HCT116 (cell line): Measurements from ENCODE around the gene CDYL.

ENCODE experiments used
- CBX3 ChIP-seq: IDR thresholded peaks from 2 replicates; pipeline ENCODE4 v1.6.1; 2012; ENCODE audit warnings: low read depth
- CEBPB ChIP-seq: IDR thresholded peaks from 2 replicates; pipeline ENCODE4 v1.6.1; 2012; ENCODE audit warnings: low read depth
- ELF1 ChIP-seq: IDR thresholded peaks from 2 replicates; pipeline ENCODE4 v1.6.1; 2012; ENCODE audit warnings: low read depth, borderline replicate concordance
- EZH2phosphoT487 ChIP-seq: fragments of 200-600 bp; IDR thresholded peaks from 2 replicates; pipeline ENCODE4 v1.6.1; 2018; ENCODE audit warnings: antibody characterized with exemption, borderline replicate concordance
- POLR2A ChIP-seq: IDR thresholded peaks from 2 replicates; pipeline ENCODE4 v1.7.0; 2011; ENCODE audit warnings: borderline replicate concordance; ENCODE audit not compliant: insufficient read depth, insufficient read length; ENCODE audit errors: extremely low read depth
- POLR2AphosphoS5 ChIP-seq: IDR thresholded peaks from 2 replicates; pipeline ENCODE4 v1.6.1; 2011; ENCODE audit warnings: mild to moderate bottlenecking, low read depth, low read length, moderate library complexity
- SP1 ChIP-seq: IDR thresholded peaks from 2 replicates; pipeline ENCODE4 v1.6.1; 2012; ENCODE audit warnings: low read depth
- YY1 ChIP-seq: IDR thresholded peaks from 2 replicates; pipeline ENCODE4 v1.6.1; 2011; ENCODE audit warnings: low read length, low read depth, moderate library complexity, mild to moderate bottlenecking; ENCODE audit not compliant: insufficient replicate concordance; ENCODE audit errors: extremely low read depth
- TF ChIP-seq, protein P1 (sequence below), 3 experiments: fragments of 200-600 bp in 1 of 3; sonication (generic) in 1 of 3; IDR thresholded peaks in 2 of 3; conservative IDR thresholded peaks in 1 of 3; 2 replicates each; pipeline ENCODE4 v1.5.1; 2012 to 2017; ENCODE audit warnings: low read depth in 2 of 3, low read length in 2 of 3, antibody characterized with exemption in 1 of 3, borderline replicate concordance in 1 of 3, control low read depth in 1 of 3, mild to moderate bottlenecking in 1 of 3, mixed read lengths in 1 of 3, mixed run types in 1 of 3, moderate library complexity in 1 of 3; ENCODE audit not compliant: insufficient read depth in 1 of 3
- TF ChIP-seq, protein P2 (sequence below): IDR thresholded peaks from 2 replicates; pipeline ENCODE4 v1.6.1; 2012
- TF ChIP-seq, protein P3 (sequence below): IDR thresholded peaks from 2 replicates; pipeline ENCODE4 v1.6.1; 2011; ENCODE audit warnings: mild to moderate bottlenecking, low read length, moderate library complexity; ENCODE audit not compliant: insufficient replicate concordance; ENCODE audit errors: extremely low read depth
- TF ChIP-seq, protein P4 (sequence below): IDR thresholded peaks from 2 replicates; pipeline ENCODE4 v1.6.1; 2012
- TF ChIP-seq, protein P5 (sequence below): IDR thresholded peaks from 2 replicates; pipeline ENCODE4 v1.6.1; 2012; ENCODE audit warnings: low read depth

DNA sequence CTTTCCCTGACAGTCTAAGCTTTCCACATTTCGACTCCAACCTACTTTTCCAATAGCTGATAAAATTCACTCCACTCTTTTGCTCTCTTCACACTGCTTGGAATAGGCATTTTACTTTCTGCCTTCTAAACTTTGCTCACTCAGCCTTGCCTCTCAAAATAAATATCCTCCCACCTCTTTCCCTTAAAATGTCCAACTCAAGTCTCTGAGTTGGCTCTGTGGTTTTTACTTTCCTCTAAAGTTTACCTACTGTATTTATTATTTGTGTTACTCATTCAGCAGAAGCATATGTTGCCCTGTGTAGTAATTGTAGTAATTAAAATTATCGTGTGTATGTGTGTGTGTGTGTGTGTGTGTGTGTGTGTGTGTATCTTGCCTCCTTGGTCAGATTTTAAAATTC, 20.0 kb upstream of the CDYL start:
- TF ChIP-seq, protein P1, sequence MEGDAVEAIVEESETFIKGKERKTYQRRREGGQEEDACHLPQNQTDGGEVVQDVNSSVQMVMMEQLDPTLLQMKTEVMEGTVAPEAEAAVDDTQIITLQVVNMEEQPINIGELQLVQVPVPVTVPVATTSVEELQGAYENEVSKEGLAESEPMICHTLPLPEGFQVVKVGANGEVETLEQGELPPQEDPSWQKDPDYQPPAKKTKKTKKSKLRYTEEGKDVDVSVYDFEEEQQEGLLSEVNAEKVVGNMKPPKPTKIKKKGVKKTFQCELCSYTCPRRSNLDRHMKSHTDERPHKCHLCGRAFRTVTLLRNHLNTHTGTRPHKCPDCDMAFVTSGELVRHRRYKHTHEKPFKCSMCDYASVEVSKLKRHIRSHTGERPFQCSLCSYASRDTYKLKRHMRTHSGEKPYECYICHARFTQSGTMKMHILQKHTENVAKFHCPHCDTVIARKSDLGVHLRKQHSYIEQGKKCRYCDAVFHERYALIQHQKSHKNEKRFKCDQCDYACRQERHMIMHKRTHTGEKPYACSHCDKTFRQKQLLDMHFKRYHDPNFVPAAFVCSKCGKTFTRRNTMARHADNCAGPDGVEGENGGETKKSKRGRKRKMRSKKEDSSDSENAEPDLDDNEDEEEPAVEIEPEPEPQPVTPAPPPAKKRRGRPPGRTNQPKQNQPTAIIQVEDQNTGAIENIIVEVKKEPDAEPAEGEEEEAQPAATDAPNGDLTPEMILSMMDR (IDR thresholded peaks at IDR 0.05 in 2 of 3, conservative IDR thresholded peaks at IDR 0.05 in 1 of 3; ENCODE audit: borderline replicate concordance in 1 of 3, insufficient read depth in 1 of 3, low read depth in 2 of 3, low read length in 2 of 3) = no peak
- TF ChIP-seq POLR2A = no peak
- no peak for TF ChIP-seq EZH2phosphoT487
- TF ChIP-seq, protein P2, sequence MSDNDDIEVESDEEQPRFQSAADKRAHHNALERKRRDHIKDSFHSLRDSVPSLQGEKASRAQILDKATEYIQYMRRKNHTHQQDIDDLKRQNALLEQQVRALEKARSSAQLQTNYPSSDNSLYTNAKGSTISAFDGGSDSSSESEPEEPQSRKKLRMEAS = no peak
- no peak for TF ChIP-seq SP1
- TF ChIP-seq, protein P3, sequence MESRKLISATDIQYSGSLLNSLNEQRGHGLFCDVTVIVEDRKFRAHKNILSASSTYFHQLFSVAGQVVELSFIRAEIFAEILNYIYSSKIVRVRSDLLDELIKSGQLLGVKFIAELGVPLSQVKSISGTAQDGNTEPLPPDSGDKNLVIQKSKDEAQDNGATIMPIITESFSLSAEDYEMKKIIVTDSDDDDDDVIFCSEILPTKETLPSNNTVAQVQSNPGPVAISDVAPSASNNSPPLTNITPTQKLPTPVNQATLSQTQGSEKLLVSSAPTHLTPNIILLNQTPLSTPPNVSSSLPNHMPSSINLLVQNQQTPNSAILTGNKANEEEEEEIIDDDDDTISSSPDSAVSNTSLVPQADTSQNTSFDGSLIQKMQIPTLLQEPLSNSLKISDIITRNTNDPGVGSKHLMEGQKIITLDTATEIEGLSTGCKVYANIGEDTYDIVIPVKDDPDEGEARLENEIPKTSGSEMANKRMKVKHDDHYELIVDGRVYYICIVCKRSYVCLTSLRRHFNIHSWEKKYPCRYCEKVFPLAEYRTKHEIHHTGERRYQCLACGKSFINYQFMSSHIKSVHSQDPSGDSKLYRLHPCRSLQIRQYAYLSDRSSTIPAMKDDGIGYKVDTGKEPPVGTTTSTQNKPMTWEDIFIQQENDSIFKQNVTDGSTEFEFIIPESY = no peak
- TF ChIP-seq ELF1 = no peak
- TF ChIP-seq POLR2AphosphoS5 = no peak
- TF ChIP-seq YY1 = no peak
- no peak for TF ChIP-seq CEBPB
- TF ChIP-seq CBX3 = no peak
- TF ChIP-seq, protein P4, sequence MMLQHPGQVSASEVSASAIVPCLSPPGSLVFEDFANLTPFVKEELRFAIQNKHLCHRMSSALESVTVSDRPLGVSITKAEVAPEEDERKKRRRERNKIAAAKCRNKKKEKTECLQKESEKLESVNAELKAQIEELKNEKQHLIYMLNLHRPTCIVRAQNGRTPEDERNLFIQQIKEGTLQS = no peak
- TF ChIP-seq, protein P5, sequence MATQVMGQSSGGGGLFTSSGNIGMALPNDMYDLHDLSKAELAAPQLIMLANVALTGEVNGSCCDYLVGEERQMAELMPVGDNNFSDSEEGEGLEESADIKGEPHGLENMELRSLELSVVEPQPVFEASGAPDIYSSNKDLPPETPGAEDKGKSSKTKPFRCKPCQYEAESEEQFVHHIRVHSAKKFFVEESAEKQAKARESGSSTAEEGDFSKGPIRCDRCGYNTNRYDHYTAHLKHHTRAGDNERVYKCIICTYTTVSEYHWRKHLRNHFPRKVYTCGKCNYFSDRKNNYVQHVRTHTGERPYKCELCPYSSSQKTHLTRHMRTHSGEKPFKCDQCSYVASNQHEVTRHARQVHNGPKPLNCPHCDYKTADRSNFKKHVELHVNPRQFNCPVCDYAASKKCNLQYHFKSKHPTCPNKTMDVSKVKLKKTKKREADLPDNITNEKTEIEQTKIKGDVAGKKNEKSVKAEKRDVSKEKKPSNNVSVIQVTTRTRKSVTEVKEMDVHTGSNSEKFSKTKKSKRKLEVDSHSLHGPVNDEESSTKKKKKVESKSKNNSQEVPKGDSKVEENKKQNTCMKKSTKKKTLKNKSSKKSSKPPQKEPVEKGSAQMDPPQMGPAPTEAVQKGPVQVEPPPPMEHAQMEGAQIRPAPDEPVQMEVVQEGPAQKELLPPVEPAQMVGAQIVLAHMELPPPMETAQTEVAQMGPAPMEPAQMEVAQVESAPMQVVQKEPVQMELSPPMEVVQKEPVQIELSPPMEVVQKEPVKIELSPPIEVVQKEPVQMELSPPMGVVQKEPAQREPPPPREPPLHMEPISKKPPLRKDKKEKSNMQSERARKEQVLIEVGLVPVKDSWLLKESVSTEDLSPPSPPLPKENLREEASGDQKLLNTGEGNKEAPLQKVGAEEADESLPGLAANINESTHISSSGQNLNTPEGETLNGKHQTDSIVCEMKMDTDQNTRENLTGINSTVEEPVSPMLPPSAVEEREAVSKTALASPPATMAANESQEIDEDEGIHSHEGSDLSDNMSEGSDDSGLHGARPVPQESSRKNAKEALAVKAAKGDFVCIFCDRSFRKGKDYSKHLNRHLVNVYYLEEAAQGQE = no peak
